IMR-90 (cell line): ENCODE results near the gene CDH13.

Experiments used
- NFE2L2 ChIP-seq: fragments of 150-350 bp; IDR thresholded peaks from 2 replicates; pipeline ENCODE4 v1.6.1; 2016; ENCODE audit warnings: low read depth, mild to moderate bottlenecking, low read length
- POLR2A ChIP-seq: IDR thresholded peaks from 2 replicates; pipeline ENCODE4 v1.6.1; 2012; ENCODE audit warnings: mild to moderate bottlenecking, low read depth, low read length
- TF ChIP-seq, protein P1 (sequence below): conservative IDR thresholded peaks from 2 replicates; pipeline ENCODE4 v1.5.1; 2012; ENCODE audit warnings: mild to moderate bottlenecking, low read depth, low read length, improper control_type of control experiment

GRCh38 chr16:82882982-82883835 is 256.4 kb downstream of the CDH13 start:
- TF ChIP-seq POLR2A, result no peak
- TF ChIP-seq NFE2L2, result no peak
- TF ChIP-seq, protein P1, sequence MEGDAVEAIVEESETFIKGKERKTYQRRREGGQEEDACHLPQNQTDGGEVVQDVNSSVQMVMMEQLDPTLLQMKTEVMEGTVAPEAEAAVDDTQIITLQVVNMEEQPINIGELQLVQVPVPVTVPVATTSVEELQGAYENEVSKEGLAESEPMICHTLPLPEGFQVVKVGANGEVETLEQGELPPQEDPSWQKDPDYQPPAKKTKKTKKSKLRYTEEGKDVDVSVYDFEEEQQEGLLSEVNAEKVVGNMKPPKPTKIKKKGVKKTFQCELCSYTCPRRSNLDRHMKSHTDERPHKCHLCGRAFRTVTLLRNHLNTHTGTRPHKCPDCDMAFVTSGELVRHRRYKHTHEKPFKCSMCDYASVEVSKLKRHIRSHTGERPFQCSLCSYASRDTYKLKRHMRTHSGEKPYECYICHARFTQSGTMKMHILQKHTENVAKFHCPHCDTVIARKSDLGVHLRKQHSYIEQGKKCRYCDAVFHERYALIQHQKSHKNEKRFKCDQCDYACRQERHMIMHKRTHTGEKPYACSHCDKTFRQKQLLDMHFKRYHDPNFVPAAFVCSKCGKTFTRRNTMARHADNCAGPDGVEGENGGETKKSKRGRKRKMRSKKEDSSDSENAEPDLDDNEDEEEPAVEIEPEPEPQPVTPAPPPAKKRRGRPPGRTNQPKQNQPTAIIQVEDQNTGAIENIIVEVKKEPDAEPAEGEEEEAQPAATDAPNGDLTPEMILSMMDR, result no peak
